Activated CD4-positive, alpha-beta T cell treated with anti-CD3 and anti-CD28 coated beads for 36 hours (primary cell): ENCODE results near the gene RPRD2. TPM values are rescaled to one million over a fixed set of nuclear protein-coding genes. Genes with fewer than 3 reads are reported as not detected.
"Not testable (repeated sequence)": the region's sequence is repeated elsewhere in the genome, so short reads cannot be mapped to it uniquely, and the experiment has no call there.

Experiments
- ATAC-seq: fragments of 200-7000 bp; cut with Tn5 transposase; one replicate; pipeline ENCODE4 v1.10.0; 2021; ENCODE audit warnings: mild to moderate bottlenecking, moderate library complexity
- CTCF ChIA-PET: fragments of 350-600 bp; sonication (Branson Sonifier 250); formaldehyde crosslinking; loops from one replicate; lab custom pipeline; 2021; ENCODE audit warnings: antibody characterized with exemption; lab: Charles Lee
- POLR2A ChIA-PET: fragments of 350-600 bp; sonication (Branson Sonifier 250); formaldehyde crosslinking; loops from one replicate; lab custom pipeline; 2021; ENCODE audit warnings: antibody characterized with exemption, inconsistent platforms; lab: Charles Lee
- DNase-seq: peaks from one replicate; pipeline ENCODE4 v3.0.0-alpha.2; 2020
- H3K27ac Mint-ChIP-seq: one replicate; pipeline ENCODE4 v1.8.0; 2021; ENCODE audit warnings: mixed read lengths
- H3K27me3 Mint-ChIP-seq: one replicate; pipeline ENCODE4 v1.8.0; 2021; ENCODE audit warnings: mixed read lengths
- H3K36me3 Mint-ChIP-seq: one replicate; pipeline ENCODE4 v1.8.0; 2021; ENCODE audit warnings: low read depth, mixed read lengths
- H3K4me1 Mint-ChIP-seq: one replicate; pipeline ENCODE4 v1.8.0; 2021; ENCODE audit warnings: mixed read lengths
- H3K4me3 Mint-ChIP-seq: one replicate; pipeline ENCODE4 v1.8.0; 2021; ENCODE audit warnings: mild to moderate bottlenecking, moderate library complexity, mixed read lengths
- H3K9me3 Mint-ChIP-seq: one replicate; pipeline ENCODE4 v1.8.0; 2021; ENCODE audit warnings: low read depth, mixed read lengths
- intact Hi-C, 2 experiments: fragments of 100-400 bp; cut with DNase I in 1 of 2; cut with micrococcal nuclease in 1 of 2; formaldehyde crosslinking; loops; one replicate each; pipeline versions ENCODE4 v1.14.2 to v1.15.1; 2022 to 2024; cut with DNase I, micrococcal nuclease
- total RNA-seq, 2 experiments: library from RNA; stranded (reverse); gene quantifications; one replicate each; pipeline ENCODE4 v1.2.3, GENCODE V29; 2021

RPRD2 gene
- 10 to 100 TPM; 24.4 to 32.2 TPM for total RNA-seq

DNA sequence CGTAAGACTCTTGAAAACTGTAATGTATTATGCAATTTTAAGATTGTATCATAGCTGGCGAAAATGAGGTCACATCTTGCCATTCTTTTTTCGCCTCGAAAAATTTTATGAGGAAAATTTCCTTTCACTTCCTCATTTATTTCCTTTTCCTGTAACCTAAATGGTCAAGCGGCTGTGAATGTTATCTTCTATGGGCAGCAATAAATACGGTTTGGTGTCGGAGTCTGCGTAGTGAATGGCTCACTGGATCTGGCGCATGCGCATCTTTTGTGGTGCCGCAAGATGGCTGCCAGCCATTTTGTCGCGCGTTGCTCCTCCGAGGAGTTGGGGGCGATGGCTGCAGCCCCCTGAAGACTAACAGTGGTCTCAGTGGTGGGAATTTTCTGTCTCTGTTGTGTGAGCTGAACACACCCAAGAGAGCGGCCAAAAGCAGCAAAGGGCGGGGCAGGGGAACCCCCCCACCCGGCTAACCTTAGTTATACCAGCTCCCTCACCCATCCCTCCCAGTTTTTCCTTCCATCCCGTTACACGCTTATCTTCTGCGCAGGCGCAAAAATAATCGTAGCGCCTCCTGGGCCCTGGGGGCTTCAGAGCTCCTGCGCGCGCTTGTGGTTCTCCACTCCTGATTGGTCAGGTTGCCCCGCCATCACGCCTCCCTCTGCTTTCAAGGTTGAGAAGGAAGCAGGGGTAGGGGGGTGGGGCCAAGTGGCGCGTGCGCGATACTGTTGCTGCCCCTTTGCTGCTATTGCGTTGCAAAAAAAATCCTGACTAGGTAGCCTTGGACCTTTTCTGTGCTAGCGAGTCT lies at the start of gene RPRD2:
Gene RPRD2, plus strand, starts transcription at position 722 of the 805 bp plus-strand sequence. CDS start 568 bp downstream, outside the sequence.
- DNase-seq, result peak; percentile 99
- peaks cover 25% of the 10 kb centered on the region for H3K36me3 Mint-ChIP-seq
- peaks cover 13% of the 10 kb centered on the region for H3K4me1 Mint-ChIP-seq
- POLR2A ChIA-PET, result interaction anchor here (0.5 to 1.5 kb wide), 25 partner anchors 8 to 479 kb away, joined by 3 to 9 read pairs (median 3); a partner anchor contains a TSS
- no peaks in the 10 kb centered on the region for H3K9me3 Mint-ChIP-seq
- CTCF ChIA-PET, result interaction anchor here (0.6 to 1.5 kb wide), 5 partner anchors 40 to 703 kb away, joined by 3 to 5 read pairs (median 4); no protein-coding TSS in a partner anchor
- peak within 1 kb of the TSS; percentile 99 for H3K27ac Mint-ChIP-seq
- H3K27me3 Mint-ChIP-seq, result no peaks in the 10 kb centered on the region
- peak within 1 kb of the TSS; percentile 91 for H3K4me3 Mint-ChIP-seq
- intact Hi-C loops, result loop anchor here (1.0 to 10.0 kb wide), 16 partner anchors 42 to 984 kb away; partner anchors contain the start of genes ANP32E (in 2 of the 2), ENSA (in 2 of the 2), PRPF3 (in 2 of the 2) and APH1A (in 1 of the 2)
- ATAC-seq, result peak; percentile 95

DNA sequence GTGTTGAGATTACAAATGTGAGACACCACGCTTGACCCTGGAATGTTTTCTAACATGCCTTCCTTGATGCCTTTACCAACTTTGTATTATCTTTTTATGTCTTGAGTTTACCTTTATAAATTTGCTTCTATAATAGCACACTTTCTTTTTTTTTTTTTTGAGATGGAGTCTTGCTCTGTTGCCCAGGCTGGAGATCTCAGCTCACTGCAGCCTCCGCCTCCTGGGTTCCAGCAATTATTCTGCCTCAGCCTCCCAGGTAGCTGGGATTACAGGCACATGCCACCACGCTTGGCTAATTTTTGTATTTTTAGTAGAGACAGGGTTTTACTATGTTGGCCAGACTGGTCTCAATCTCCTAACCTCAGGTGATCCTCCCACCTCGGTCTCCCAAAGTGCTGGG lies 49.3 kb upstream of the RPRD2 start:
- CTCF ChIA-PET, intact Hi-C loops, H3K4me3 Mint-ChIP-seq, H3K27me3 Mint-ChIP-seq, POLR2A ChIA-PET, H3K9me3 Mint-ChIP-seq, ATAC-seq, H3K27ac Mint-ChIP-seq, H3K4me1 Mint-ChIP-seq, DNase-seq, H3K36me3 Mint-ChIP-seq: not testable (repeated sequence)

DNA sequence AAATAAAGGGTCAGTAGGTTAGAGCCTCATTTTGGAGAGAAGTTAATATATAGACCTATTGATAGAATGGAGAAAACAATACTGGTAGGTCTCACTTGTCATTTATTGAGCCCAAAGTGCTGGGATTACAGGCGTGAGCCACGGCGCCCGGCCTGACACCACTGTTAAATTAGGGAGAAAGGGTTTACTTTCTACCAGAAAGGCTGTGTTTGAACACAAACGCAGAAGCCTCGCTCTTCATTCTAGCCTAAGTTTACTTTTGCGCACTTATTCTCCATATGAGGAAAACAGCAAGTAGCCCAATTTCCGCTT lies 43.3 kb upstream of the RPRD2 start:
- no peaks in the 10 kb centered on the region for H3K9me3 Mint-ChIP-seq
- ATAC-seq, result no peak
- CTCF ChIA-PET, result interaction anchor here (0.6 to 5.2 kb wide), 2 partner anchors 65 to 69 kb away, joined by 3 to 20 read pairs; no protein-coding TSS in a partner anchor
- DNase-seq, result no peak
- peak overlapping the region; percentile 100 for H3K27ac Mint-ChIP-seq
- peaks cover 19% of the 10 kb centered on the region for H3K4me1 Mint-ChIP-seq
- H3K4me3 Mint-ChIP-seq, result peak overlapping the region; percentile 93
- H3K36me3 Mint-ChIP-seq, result peaks cover 27% of the 10 kb centered on the region
- POLR2A ChIA-PET, result interaction anchor here (1.1 kb wide), 1 partner anchor 65 kb away, joined by 4 read pairs; no protein-coding TSS in a partner anchor
- no peaks in the 10 kb centered on the region for H3K27me3 Mint-ChIP-seq
- intact Hi-C loops, result loop anchor here (2.0 to 5.0 kb wide), 5 partner anchors 42 to 752 kb away; partner anchors contain the start of genes CA14 (in 2 of the 2), GABPB2 (in 1 of the 2) and SETDB1 (in 1 of the 2)

DNA sequence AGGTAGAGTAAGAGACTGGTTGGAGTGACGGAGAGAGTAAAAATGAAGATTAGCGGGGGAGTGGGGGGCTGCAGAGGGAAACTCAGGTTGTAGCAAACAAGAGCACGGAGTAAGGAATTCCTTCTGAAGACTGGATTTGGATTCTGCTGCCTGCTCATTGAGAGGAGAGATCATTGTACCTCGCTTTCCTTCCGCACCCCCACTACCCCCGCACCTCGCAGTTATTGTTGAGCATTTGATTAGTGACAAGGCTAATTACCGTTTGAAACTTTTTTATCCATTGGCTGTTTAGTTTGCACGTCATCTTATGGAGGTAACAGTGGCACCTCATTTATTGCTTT lies 42.2 kb upstream of the RPRD2 start:
- DNase-seq (no peak), ATAC-seq (no peak)
- Mint-ChIP-seq H3K4me3 (peak overlapping the region; percentile 93), H3K4me1 (peaks cover 27% of the 10 kb centered on the region), H3K27ac (peak overlapping the region; percentile 100), H3K9me3 (no peaks in the 10 kb centered on the region), H3K36me3 (peaks cover 38% of the 10 kb centered on the region), H3K27me3 (no peaks in the 10 kb centered on the region)
- ChIA-PET CTCF (interaction anchor here (1.2 to 5.2 kb wide), 3 partner anchors 12 to 66 kb away, joined by 3 to 20 read pairs (median 8); no protein-coding TSS in a partner anchor), POLR2A (interaction anchor here (0.6 to 1.6 kb wide), 6 partner anchors 14 to 601 kb away, joined by 3 to 9 read pairs (median 4); partner anchors contain the start of gene RPRD2)
- intact Hi-C loops, result loop anchor here (1.0 to 5.0 kb wide), 14 partner anchors 28 to 751 kb away; partner anchors contain the start of genes CA14 (in 2 of the 2), ANP32E (in 1 of the 2), APH1A (in 1 of the 2) and CIART (in 1 of the 2)

DNA sequence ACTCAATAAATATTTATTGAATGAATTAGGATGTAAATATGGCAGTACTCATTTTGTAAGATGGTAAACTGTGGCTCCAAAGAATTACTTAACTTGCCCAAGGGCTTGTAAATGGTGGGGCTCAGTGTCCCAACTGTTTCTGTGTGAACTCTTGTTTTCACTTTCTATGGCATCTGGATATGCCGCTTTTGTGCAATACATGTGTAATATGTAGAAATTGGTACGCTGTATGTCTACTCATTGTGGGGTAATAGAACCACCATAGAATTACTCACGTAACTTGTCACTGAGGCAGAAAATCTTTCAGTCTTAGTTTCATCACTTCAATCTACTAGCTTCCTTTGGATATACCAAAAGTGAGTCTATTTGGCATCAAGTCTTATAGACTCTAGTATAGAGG lies 41.6 kb upstream of the RPRD2 start:
- Mint-ChIP-seq H3K36me3 (peaks cover 41% of the 10 kb centered on the region), H3K27ac (peak overlapping the region; percentile 100), H3K4me3 (peak overlapping the region; percentile 93), H3K4me1 (peaks cover 27% of the 10 kb centered on the region), H3K27me3 (no peaks in the 10 kb centered on the region), H3K9me3 (no peaks in the 10 kb centered on the region)
- POLR2A ChIA-PET, result interaction anchor here (0.6 to 1.6 kb wide), 6 partner anchors 14 to 600 kb away, joined by 3 to 9 read pairs (median 4); partner anchors contain the start of gene RPRD2
- intact Hi-C loops, result loop anchor here (1.0 to 5.0 kb wide), 4 partner anchors 65 to 750 kb away; partner anchors contain the start of genes CA14 (in 1 of the 2), GABPB2 (in 1 of the 2), OTUD7B (in 1 of the 2) and SETDB1 (in 1 of the 2)
- CTCF ChIA-PET, result interaction anchor here (1.2 to 5.2 kb wide), 3 partner anchors 11 to 66 kb away, joined by 3 to 20 read pairs (median 8); no protein-coding TSS in a partner anchor
- peak; percentile 42 for DNase-seq
- ATAC-seq, result peak; percentile 73

DNA sequence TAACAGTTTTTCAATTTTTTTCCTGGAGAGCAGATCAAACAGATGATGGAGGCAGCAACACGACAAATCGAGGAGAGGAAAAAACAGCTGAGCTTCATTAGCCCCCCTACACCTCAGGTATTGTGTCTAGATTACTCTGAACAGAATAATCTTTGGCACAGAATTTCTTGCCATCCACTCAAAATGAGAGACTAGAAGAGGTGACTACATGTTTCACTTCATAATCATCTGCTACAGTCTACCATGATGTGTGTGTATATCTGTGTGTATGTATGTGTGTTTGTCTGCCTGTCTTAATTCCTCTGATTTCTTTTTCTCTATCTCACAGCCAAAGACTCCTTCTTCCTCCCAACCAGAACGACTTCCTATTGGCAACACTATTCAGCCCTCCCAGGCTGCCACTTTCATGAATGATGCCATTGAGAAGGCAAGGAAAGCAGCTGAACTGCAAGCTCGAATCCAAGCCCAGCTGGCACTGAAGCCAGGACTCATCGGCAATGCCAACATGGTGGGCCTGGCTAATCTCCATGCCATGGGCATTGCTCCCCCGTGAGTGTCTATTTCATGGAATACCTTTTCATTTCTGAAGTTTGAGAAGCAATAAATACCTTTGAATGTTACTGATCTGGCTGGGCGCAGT lies 31.2 kb upstream of the RPRD2 start:
- POLR2A ChIA-PET, result no interaction called here
- peaks cover 52% of the 10 kb centered on the region for H3K36me3 Mint-ChIP-seq
- intact Hi-C loops, result no loop called here
- no peaks in the 10 kb centered on the region for H3K27me3 Mint-ChIP-seq
- H3K9me3 Mint-ChIP-seq, result no peaks in the 10 kb centered on the region
- CTCF ChIA-PET, result interaction anchor here (2.0 kb wide), 1 partner anchor 10 kb away, joined by 8 read pairs; no protein-coding TSS in a partner anchor
- H3K4me3 Mint-ChIP-seq, result no peak overlapping the region
- ATAC-seq, result peak; percentile 55
- H3K27ac Mint-ChIP-seq, result no peak overlapping the region
- no peak for DNase-seq
- peaks cover 10% of the 10 kb centered on the region for H3K4me1 Mint-ChIP-seq

DNA sequence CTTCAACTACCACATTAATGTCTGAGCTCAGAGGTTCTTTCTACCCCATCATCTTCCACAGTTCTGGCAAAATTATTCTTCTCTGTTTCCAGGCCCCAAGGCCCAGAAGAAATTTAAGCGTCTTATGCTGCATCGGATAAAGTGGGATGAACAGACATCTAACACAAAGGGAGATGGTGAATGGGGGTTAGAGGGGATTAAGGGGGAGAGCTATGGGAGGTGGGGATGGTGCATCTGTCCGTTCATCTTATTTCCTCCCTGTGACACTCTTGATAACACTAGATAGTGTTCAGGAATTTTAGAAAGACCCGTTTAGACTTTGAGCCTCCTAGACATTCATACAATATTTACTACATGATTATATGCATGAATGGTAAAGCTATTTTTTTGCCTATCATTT lies 17.6 kb upstream of the RPRD2 start:
- no peaks in the 10 kb centered on the region for H3K4me1 Mint-ChIP-seq
- POLR2A ChIA-PET, result no interaction called here
- no peaks in the 10 kb centered on the region for H3K9me3 Mint-ChIP-seq
- H3K36me3 Mint-ChIP-seq, result peaks cover 58% of the 10 kb centered on the region
- ATAC-seq (no peak), DNase-seq (no peak)
- intact Hi-C loops, result no loop called here
- no peaks in the 10 kb centered on the region for H3K27me3 Mint-ChIP-seq
- CTCF ChIA-PET, result interaction anchor here (1.3 kb wide), 1 partner anchor 9 kb away, joined by 6 read pairs; no protein-coding TSS in a partner anchor
- no peak overlapping the region for H3K4me3 Mint-ChIP-seq
- no peak overlapping the region for H3K27ac Mint-ChIP-seq

DNA sequence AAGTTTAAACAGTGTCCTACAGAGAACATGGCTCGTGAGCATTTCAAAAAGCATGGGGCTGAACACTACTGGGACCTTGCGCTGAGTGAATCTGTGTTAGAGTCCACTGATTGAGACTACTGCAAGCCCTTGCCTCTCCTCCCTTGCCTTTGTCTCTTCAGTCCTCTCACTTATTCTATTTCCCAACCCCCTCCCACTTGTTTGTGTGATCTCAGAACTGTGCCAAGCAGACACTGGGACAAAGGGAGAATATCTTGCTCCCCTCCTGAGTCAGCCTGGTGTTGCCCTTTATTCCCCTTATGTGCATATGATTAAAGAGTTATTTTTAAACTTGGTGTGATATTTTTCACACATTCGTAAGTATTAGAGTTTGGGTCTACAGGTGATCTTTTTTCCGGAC lies 11.1 kb upstream of the RPRD2 start:
- POLR2A ChIA-PET, result no interaction called here
- CTCF ChIA-PET, result no interaction called here
- H3K4me1 Mint-ChIP-seq, result no peaks in the 10 kb centered on the region
- DNase-seq (no peak), ATAC-seq (no peak)
- intact Hi-C loops, result no loop called here
- H3K4me3 Mint-ChIP-seq, result no peak overlapping the region
- peaks cover 37% of the 10 kb centered on the region for H3K36me3 Mint-ChIP-seq
- H3K9me3 Mint-ChIP-seq, result no peaks in the 10 kb centered on the region
- no peak overlapping the region for H3K27ac Mint-ChIP-seq
- no peaks in the 10 kb centered on the region for H3K27me3 Mint-ChIP-seq

DNA sequence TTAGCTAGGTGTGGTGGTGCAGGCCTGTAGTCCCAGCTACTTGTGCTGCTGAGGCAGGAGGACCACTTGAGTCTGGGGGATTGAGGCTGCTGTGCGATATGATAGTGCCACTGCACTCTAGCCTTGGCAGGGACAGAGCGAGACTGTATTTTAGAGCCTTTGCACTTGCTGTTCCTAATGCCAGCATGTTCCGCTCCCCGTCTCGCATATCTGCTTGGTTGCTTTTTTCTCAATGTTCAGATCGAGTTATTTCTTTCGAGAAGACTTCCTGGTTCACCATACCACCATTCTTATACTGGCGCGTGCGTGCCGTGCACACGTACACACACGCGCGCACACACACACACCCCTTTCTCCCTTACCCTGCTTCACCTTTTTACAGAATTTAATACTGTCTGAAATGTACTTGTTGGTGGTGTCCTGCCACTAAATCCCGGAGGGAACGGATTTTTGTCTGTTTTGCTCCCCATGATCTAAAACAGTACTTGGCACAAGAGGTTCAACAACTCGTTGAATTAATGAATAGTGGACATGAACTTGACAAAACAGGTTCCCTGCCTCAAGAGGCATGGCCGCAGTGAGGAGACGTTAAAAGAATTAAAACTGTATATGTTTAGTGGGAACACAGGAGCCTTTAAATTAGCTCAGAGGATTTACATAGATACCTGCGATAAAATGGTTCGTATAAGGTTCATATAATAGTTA lies 1.1 kb upstream of the RPRD2 start:
- H3K27ac Mint-ChIP-seq, result peak overlapping the region; percentile 99
- H3K36me3 Mint-ChIP-seq, result peaks cover 26% of the 10 kb centered on the region
- H3K4me1 Mint-ChIP-seq, result peaks cover 11% of the 10 kb centered on the region
- no peaks in the 10 kb centered on the region for H3K9me3 Mint-ChIP-seq
- POLR2A ChIA-PET, result interaction anchor here (0.6 to 1.5 kb wide), 8 partner anchors 9 to 208 kb away, joined by 3 to 9 read pairs (median 5); no protein-coding TSS in a partner anchor
- peak overlapping the region; percentile 91 for H3K4me3 Mint-ChIP-seq
- intact Hi-C loops, result loop anchor here (1.0 to 10.0 kb wide), 8 partner anchors 42 to 984 kb away; partner anchors contain the start of genes PRPF3 (in 2 of the 2), ARNT (in 1 of the 2), ENSA (in 1 of the 2) and PRUNE1 (in 1 of the 2)
- CTCF ChIA-PET, result interaction anchor here (0.6 to 1.5 kb wide), 4 partner anchors 39 to 704 kb away, joined by 3 to 5 read pairs (median 4); no protein-coding TSS in a partner anchor
- peak; percentile 10 for DNase-seq
- H3K27me3 Mint-ChIP-seq, result no peaks in the 10 kb centered on the region
- ATAC-seq, result no peak
